OCI-LY3 (cell line): ENCODE results near the gene SLC35A3.
"Not testable (repeated sequence)": the region's sequence is repeated elsewhere in the genome, so short reads cannot be mapped to it uniquely, and the experiment has no call there.

Experiments used
- H2AFZ ChIP-seq: fragments of 200-600, 300-600 bp; shearing (Covaris generic); 2 replicates; pipeline ENCODE4 v1.6.0; 2014; ENCODE audit warnings: antibody characterized with exemption, low read depth, low read length
- H3K27ac ChIP-seq: fragments of 200-600, 300-600 bp; sonication (generic); 2 replicates; pipeline ENCODE4 v1.5.1; 2014; ENCODE audit warnings: mild to moderate bottlenecking, low read length, moderate library complexity, mixed read lengths
- H3K27me3 ChIP-seq: fragments of 200-600, 300-600 bp; sonication (generic); 2 replicates; pipeline ENCODE4 v1.6.1; 2014; ENCODE audit warnings: low read depth, low read length, mixed read lengths
- H3K36me3 ChIP-seq: fragments of 200-600, 300-600 bp; sonication (generic); replicated peaks from 2 replicates; pipeline ENCODE3; 2014; ENCODE audit warnings: low read depth, low read length, mixed read lengths
- H3K4me1 ChIP-seq: fragments of 300-600, 200-600 bp; sonication (generic); 2 replicates; pipeline ENCODE4 v1.6.1; 2014; ENCODE audit warnings: low read length, mixed read lengths
- H3K4me2 ChIP-seq: fragments of 200-600, 300-600 bp; sonication (generic); 2 replicates; pipeline ENCODE4 v1.6.1; 2014; ENCODE audit warnings: low read length, mixed read lengths
- H3K4me3 ChIP-seq: fragments of 300-600, 200-600 bp; sonication (generic); 2 replicates; pipeline ENCODE4 v1.5.1; 2014; ENCODE audit warnings: antibody characterized with exemption, mild to moderate bottlenecking, low read length, moderate library complexity
- H3K79me2 ChIP-seq: fragments of 300-600, 200-600 bp; shearing (Covaris generic); 2 replicates; pipeline ENCODE4 v1.6.1; 2014; ENCODE audit warnings: mild to moderate bottlenecking, low read length, mixed read lengths
- H3K9ac ChIP-seq: fragments of 300-600, 200-600 bp; shearing (Covaris generic); 2 replicates; pipeline ENCODE4 v1.6.0; 2014; ENCODE audit warnings: mild to moderate bottlenecking, low read length, moderate library complexity
- H3K9me3 ChIP-seq: fragments of 200-600, 300-600 bp; shearing (Covaris generic); 2 replicates; pipeline ENCODE4 v1.6.1; 2014; ENCODE audit warnings: low read length, mixed read lengths; ENCODE audit not compliant: insufficient read depth
- H4K20me1 ChIP-seq: fragments of 200-600, 300-600 bp; sonication (generic); 2 replicates; pipeline ENCODE4 v1.6.1; 2016; ENCODE audit warnings: low read length, mixed read lengths; ENCODE audit not compliant: insufficient read depth
- EZH2phosphoT487 ChIP-seq: fragments of 200-600 bp; shearing (Covaris generic); IDR thresholded peaks from 2 replicates; pipeline ENCODE4 v1.6.1; 2018; ENCODE audit warnings: antibody characterized with exemption, mixed run types, low read depth
- TF ChIP-seq, protein P1 (sequence below): fragments of 200-600, 300-600 bp; sonication (generic); IDR thresholded peaks from 2 replicates; pipeline ENCODE4 v1.5.1; 2014; ENCODE audit warnings: antibody characterized with exemption, low read length, low read depth

SLC35A3 gene

DNA sequence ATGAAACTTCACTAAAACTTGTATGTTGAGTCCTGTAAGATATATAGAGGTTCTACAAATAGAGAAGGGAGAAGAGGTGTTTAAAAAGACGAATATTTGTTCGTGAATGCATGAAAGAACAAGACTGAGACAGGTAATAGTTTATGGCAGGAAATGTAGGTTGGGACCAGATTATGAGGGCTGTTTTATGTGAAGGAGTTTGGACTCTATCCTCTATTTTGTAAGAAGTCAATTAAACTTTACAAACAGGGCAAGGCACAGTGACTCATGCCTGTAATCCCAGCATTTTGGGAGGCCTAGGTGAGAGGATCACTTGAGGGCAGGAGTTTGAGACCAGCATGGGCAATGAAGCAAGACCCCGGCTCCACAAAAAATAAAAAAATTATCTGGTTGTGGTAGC lies 5.7 kb downstream of the SLC35A3 start:
- peaks cover 8% of the 10 kb centered on the region for H3K79me2 ChIP-seq
- no peak overlapping the region for H3K9ac ChIP-seq
- H3K4me1 ChIP-seq = peaks cover 4% of the 10 kb centered on the region; the same call in 1 of the 2 replicates
- no peaks in the 10 kb centered on the region for H3K36me3 ChIP-seq
- no peaks in the 10 kb centered on the region for H3K27me3 ChIP-seq
- TF ChIP-seq, protein P1, sequence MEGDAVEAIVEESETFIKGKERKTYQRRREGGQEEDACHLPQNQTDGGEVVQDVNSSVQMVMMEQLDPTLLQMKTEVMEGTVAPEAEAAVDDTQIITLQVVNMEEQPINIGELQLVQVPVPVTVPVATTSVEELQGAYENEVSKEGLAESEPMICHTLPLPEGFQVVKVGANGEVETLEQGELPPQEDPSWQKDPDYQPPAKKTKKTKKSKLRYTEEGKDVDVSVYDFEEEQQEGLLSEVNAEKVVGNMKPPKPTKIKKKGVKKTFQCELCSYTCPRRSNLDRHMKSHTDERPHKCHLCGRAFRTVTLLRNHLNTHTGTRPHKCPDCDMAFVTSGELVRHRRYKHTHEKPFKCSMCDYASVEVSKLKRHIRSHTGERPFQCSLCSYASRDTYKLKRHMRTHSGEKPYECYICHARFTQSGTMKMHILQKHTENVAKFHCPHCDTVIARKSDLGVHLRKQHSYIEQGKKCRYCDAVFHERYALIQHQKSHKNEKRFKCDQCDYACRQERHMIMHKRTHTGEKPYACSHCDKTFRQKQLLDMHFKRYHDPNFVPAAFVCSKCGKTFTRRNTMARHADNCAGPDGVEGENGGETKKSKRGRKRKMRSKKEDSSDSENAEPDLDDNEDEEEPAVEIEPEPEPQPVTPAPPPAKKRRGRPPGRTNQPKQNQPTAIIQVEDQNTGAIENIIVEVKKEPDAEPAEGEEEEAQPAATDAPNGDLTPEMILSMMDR = no peak
- no peak for TF ChIP-seq EZH2phosphoT487
- no peaks in the 10 kb centered on the region for H4K20me1 ChIP-seq
- H3K9me3 ChIP-seq = no peaks in the 10 kb centered on the region
- H3K4me2 ChIP-seq = no peak overlapping the region
- no peak overlapping the region for H3K4me3 ChIP-seq
- H3K27ac ChIP-seq = no peak overlapping the region
- no peak overlapping the region for H2AFZ ChIP-seq

DNA sequence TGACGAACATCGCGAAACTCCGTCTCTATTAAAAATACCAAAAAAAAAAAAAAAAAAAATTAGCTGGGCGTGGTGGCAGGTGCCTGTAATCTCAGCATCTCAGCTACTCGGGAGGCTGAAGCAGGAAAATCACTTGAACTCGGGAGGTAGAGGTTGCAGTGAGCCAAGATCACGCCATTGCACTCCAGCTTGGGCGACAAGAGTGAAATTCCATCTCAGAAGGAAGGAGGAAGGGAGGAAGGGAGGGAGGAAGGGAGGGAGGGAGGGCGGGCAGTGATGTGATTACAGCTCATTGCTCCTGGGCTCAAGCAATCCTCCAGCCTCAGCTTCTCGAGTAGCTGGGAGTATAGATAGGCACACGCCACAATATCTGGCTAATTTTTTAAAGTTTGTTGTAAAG lies 7.5 kb downstream of the SLC35A3 start:
- not testable (repeated sequence) for H3K79me2 ChIP-seq, H3K4me1 ChIP-seq, H3K27ac ChIP-seq, H3K4me2 ChIP-seq, H3K4me3 ChIP-seq, H2AFZ ChIP-seq, H3K9ac ChIP-seq, H4K20me1 ChIP-seq, H3K9me3 ChIP-seq, H3K27me3 ChIP-seq, H3K36me3 ChIP-seq

DNA sequence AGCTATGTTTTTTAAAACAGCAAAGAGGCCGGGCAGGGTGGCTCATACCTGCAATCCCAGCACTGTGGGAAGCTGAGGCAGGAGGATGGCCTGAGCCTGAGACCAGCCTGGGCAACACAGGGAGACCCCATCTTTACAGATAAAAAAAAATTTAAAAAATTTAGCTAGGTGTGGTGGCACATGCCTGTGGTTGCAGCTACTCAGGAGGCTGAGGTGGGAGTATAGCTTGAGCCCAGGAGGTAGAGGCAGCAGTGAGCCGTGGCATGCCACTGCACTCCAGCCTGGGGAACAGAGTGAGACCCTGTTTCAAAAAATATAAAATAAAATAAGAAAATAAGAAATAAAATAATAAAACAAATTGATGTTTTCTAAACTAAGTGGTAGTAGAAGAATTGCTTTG lies 8.4 kb downstream of the SLC35A3 start:
- Histone ChIP-seq H3K9me3 (no peaks in the 10 kb centered on the region), H3K27ac (no peak overlapping the region), H3K4me1 (no peaks in the 10 kb centered on the region), H4K20me1 (no peaks in the 10 kb centered on the region), H3K79me2 (no peaks in the 10 kb centered on the region), H3K27me3 (no peaks in the 10 kb centered on the region), H3K36me3 (no peaks in the 10 kb centered on the region), H3K4me2 (no peak overlapping the region), H2AFZ (no peak overlapping the region), H3K4me3 (no peak overlapping the region), H3K9ac (no peak overlapping the region)
- TF ChIP-seq, protein P1 = no peak
- TF ChIP-seq EZH2phosphoT487 = no peak

DNA sequence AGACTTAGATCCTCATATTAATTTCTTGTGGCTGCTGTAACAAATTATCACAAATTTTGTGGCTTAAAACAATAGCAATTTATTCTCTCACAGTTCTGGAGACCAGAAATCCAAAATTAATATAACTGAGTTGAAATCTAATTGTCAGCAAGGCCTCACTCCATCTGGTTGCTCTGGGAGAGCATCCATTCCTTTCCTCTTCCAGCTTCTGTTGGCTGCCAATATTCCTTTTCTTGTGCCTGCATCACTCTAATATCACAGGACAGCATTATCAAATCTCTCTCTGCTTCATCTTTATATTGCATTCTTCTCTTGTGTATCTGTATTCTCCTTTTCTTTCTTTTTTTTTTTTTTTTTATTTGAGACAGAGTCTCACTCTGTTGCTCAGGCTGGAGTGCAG lies 9.3 kb downstream of the SLC35A3 start:
- Histone ChIP-seq H4K20me1 (no peaks in the 10 kb centered on the region), H3K27ac (no peak overlapping the region), H3K4me2 (no peak overlapping the region), H3K4me3 (no peak overlapping the region), H3K27me3 (no peaks in the 10 kb centered on the region), H3K79me2 (no peaks in the 10 kb centered on the region), H3K36me3 (no peaks in the 10 kb centered on the region), H2AFZ (no peak overlapping the region), H3K9me3 (no peaks in the 10 kb centered on the region), H3K9ac (no peak overlapping the region), H3K4me1 (no peaks in the 10 kb centered on the region)
- TF ChIP-seq, protein P1 = no peak
- no peak for TF ChIP-seq EZH2phosphoT487

DNA sequence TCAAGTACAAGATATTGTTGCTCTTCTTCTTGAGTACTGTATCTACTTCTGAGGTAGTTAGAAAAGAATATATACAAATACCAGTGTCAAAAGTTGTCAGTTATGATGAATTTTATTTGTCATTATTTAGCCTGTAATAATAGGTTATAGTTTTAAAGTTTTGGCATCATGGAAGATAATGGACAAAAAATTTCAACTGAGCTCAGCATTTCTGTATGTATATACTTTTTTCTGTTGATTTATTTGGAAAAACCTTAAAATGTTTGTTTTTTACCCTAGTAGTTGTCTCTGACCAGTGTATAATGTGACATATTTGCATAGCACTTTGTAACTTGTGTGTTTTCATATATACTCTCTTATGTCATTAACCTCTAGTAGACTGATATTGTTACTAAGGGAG lies 11.1 kb downstream of the SLC35A3 start:
- no peaks in the 10 kb centered on the region for H3K79me2 ChIP-seq
- no peak overlapping the region for H2AFZ ChIP-seq
- no peak for TF ChIP-seq EZH2phosphoT487
- TF ChIP-seq, protein P1 = no peak
- no peak overlapping the region for H3K4me2 ChIP-seq
- no peaks in the 10 kb centered on the region for H3K27me3 ChIP-seq
- H3K9me3 ChIP-seq = no peaks in the 10 kb centered on the region
- no peak overlapping the region for H3K4me3 ChIP-seq
- no peaks in the 10 kb centered on the region for H4K20me1 ChIP-seq
- no peaks in the 10 kb centered on the region for H3K36me3 ChIP-seq
- no peaks in the 10 kb centered on the region for H3K4me1 ChIP-seq
- H3K9ac ChIP-seq = no peak overlapping the region
- no peak overlapping the region for H3K27ac ChIP-seq
